ENCODE measurements around the gene NME4.
"Not testable (repeated sequence)": the region's sequence is repeated elsewhere in the genome, so short reads cannot be mapped to it uniquely, and the experiment has no call there.

NME4 gene

GRCh38 chr16:411576-412265 lies 14.7 kb downstream of the NME4 start:
- no peaks in the 10 kb centered on the region for H3K4me1 ChIP-seq
- no peak for TF ChIP-seq CTCF (IDR thresholded peaks at IDR 0.05)
- DNase-seq = no peak
- intact Hi-C loops (cut with DNase I; ENCODE audit: low total_unique reads) = no loop called here
- no peaks in the 10 kb centered on the region for H3K27me3 ChIP-seq
- peaks cover 10 to 44% (median 19%) of the 10 kb centered on the region in 3 donors for H3K36me3 ChIP-seq
- no peak overlapping the region for H3K27ac ChIP-seq
- no peaks in the 10 kb centered on the region for H3K9me3 ChIP-seq
- no peak overlapping the region for H3K4me3 ChIP-seq

GRCh38 chr16:414395-415169 lies 17.6 kb downstream of the NME4 start:
- no peak for DNase-seq
- TF ChIP-seq CTCF (IDR thresholded peaks at IDR 0.05) = no peak
- intact Hi-C loops (cut with DNase I; ENCODE audit: low total_unique reads) = no loop called here

GRCh38 chr16:415170-415498 lies 18.1 kb downstream of the NME4 start:
- peaks cover 10 to 21% (median 15%) of the 10 kb centered on the region in 3 donors for H3K36me3 ChIP-seq
- H3K4me1 ChIP-seq; H3K4me3 ChIP-seq; DNase-seq; H3K27ac ChIP-seq; intact Hi-C loops (cut with DNase I; ENCODE audit: low total_unique reads); H3K9me3 ChIP-seq; H3K27me3 ChIP-seq: not testable (repeated sequence)

More at GRCh38 chr16:414395-415169, 17.6 kb downstream of the NME4 start:
- H3K4me1 ChIP-seq = no peaks in the 10 kb centered on the region
- H3K36me3 ChIP-seq = peaks cover 10 to 27% (median 18%) of the 10 kb centered on the region in 3 donors
- no peak overlapping the region for H3K4me3 ChIP-seq
- H3K9me3 ChIP-seq = no peaks in the 10 kb centered on the region
- H3K27me3 ChIP-seq = no peaks in the 10 kb centered on the region
- H3K27ac ChIP-seq = no peak overlapping the region

- H3K4me1 ChIP-seq = peaks cover 0 to 27% (median 21%) of the 10 kb centered on the region in 4 donors
- H3K36me3 ChIP-seq; H3K4me3 ChIP-seq; DNase-seq; H3K27ac ChIP-seq; intact Hi-C loops (cut with DNase I; ENCODE audit: low total_unique reads); H3K9me3 ChIP-seq; H3K27me3 ChIP-seq: not testable (repeated sequence)
These were observed 25.2 kb downstream of the NME4 start for GRCh38 chr16:422179-422578.

GRCh38 chr16:424033-424622 lies 27.1 kb downstream of the NME4 start:
- Histone ChIP-seq H3K4me3 (peak overlapping the region; percentile 65 to 83), H3K27me3 (no peaks in the 10 kb centered on the region), H3K4me1 (peaks cover 0 to 47% (median 32%) of the 10 kb centered on the region in 4 donors), H3K9me3 (no peaks in the 10 kb centered on the region), H3K36me3 (no peaks in the 10 kb centered on the region), H3K27ac (peak overlapping the region; percentile 95 to 97)
- no peak for TF ChIP-seq CTCF (IDR thresholded peaks at IDR 0.05)
- intact Hi-C loops (cut with DNase I; ENCODE audit: low total_unique reads) = no loop called here
- peak; percentile 91 to 93 for DNase-seq

GRCh38 chr16:424623-425081 lies 27.7 kb downstream of the NME4 start:
- TF ChIP-seq CTCF (IDR thresholded peaks at IDR 0.05) = no peak
- H3K9me3 ChIP-seq = no peaks in the 10 kb centered on the region
- H3K36me3 ChIP-seq = no peaks in the 10 kb centered on the region
- H3K27me3 ChIP-seq = no peaks in the 10 kb centered on the region
- intact Hi-C loops (cut with DNase I; ENCODE audit: low total_unique reads) = no loop called here
- peak overlapping the region; percentile 95 to 97 for H3K27ac ChIP-seq
- peak overlapping the region; percentile 65 to 83 for H3K4me3 ChIP-seq
- peak; percentile 42 to 84 for DNase-seq
- H3K4me1 ChIP-seq = peaks cover 0 to 48% (median 32%) of the 10 kb centered on the region in 4 donors

Data from tibial artery (tissue), 4 donors.